K562 (cell line): ENCODE measurements around the gene MGAM2.

Source experiments
- CTCF ChIP-seq, 3 experiments: IDR thresholded peaks in 2 of 3; conservative IDR thresholded peaks in 1 of 3; 2 replicates each; pipeline ENCODE4 v1.5.1; 2011 to 2012; ENCODE audit warnings: low read length in 3 of 3, mild to moderate bottlenecking in 3 of 3, control low read depth in 2 of 3, improper control_type of control experiment in 1 of 3, inconsistent platforms in 1 of 3, low read depth in 1 of 3, mixed read lengths in 1 of 3, moderate library complexity in 1 of 3; ENCODE audit not compliant: insufficient read depth in 2 of 3
- SREBF2 ChIP-seq: sonication (generic); formaldehyde crosslinking; IDR thresholded peaks from 2 replicates; pipeline ENCODE4 v1.4.0; 2020; ENCODE audit warnings: mild to moderate bottlenecking, missing genetic modification reagents

- no peak for TF ChIP-seq CTCF (IDR thresholded peaks at IDR 0.05 in 2 of 3, conservative IDR thresholded peaks at IDR 0.05 in 1 of 3; ENCODE audit: insufficient read depth in 2 of 3, low read depth in 1 of 3, low read length in 3 of 3)
- no peak for TF ChIP-seq SREBF2 (CRISPR knock-in tag)
These were observed 82.7 kb downstream of the MGAM2 start for GRCh38 chr7:142194201-142194600.
